H1 (cell line): ENCODE data around the gene CNOT6. TPM values are rescaled to one million over a fixed set of nuclear protein-coding genes. Genes with fewer than 3 reads are reported as not detected.

Experiments
- CTCF ChIA-PET: fragments of 300-600 bp; sonication (Branson Sonifier 250); formaldehyde crosslinking; loops from one replicate; lab custom pipeline; 2021; ENCODE audit not compliant: partially characterized antibody; lab: Charles Lee
- POLR2A ChIA-PET: fragments of 300-600 bp; sonication (Branson Sonifier 250); formaldehyde crosslinking; loops from one replicate; lab custom pipeline; 2021; ENCODE audit warnings: inconsistent platforms; ENCODE audit not compliant: partially characterized antibody; lab: Charles Lee
- DNase-seq, 2 experiments: peaks; one replicate each; pipeline versions ENCODE4 v3.0.0 to v3.0.0-alpha.2; 2010 to 2022; ENCODE audit warnings: low spot score in 2 of 2, low read depth in 1 of 2, mixed read lengths in 1 of 2
- FAIRE-seq: peaks from 2 replicates; lab custom pipeline; 2011; peaks lifted over from hg19 to GRCh38; lab: Jason Lieb, UNC
- H2AFZ ChIP-seq: 2 replicates; pipeline ENCODE4 v1.8.1; 2012; ENCODE audit warnings: low read length, inconsistent platforms
- H2AK5ac ChIP-seq: 2 replicates; pipeline ENCODE4 v1.6.1; 2013; ENCODE audit warnings: low read depth, low read length
- H2BK120ac ChIP-seq: replicated peaks from 2 replicates; pipeline ENCODE3; 2013; ENCODE audit warnings: low read depth, low read length, inconsistent platforms
- H2BK12ac ChIP-seq: 2 replicates; pipeline ENCODE4 v1.6.1; 2013; ENCODE audit warnings: low read depth, low read length
- H2BK15ac ChIP-seq: 2 replicates; pipeline ENCODE4 v1.6.1; 2013; ENCODE audit warnings: low read length
- H2BK20ac ChIP-seq: 2 replicates; pipeline ENCODE4 v1.6.1; 2013; ENCODE audit warnings: low read length
- H2BK5ac ChIP-seq: 2 replicates; pipeline ENCODE4 v1.6.1; 2013; ENCODE audit warnings: low read depth, low read length
- H3K14ac ChIP-seq: 2 replicates; pipeline ENCODE4 v1.6.1; 2013; ENCODE audit warnings: inconsistent platforms; ENCODE audit not compliant: insufficient read length
- H3K18ac ChIP-seq: 2 replicates; pipeline ENCODE4 v1.6.1; 2013; ENCODE audit warnings: low read length; ENCODE audit errors: extremely low read depth
- H3K23ac ChIP-seq: 2 replicates; pipeline ENCODE4 v1.6.1; 2013; ENCODE audit warnings: inconsistent platforms; ENCODE audit not compliant: insufficient read length
- H3K23me2 ChIP-seq: 2 replicates; pipeline ENCODE4 v1.6.1; 2013; ENCODE audit warnings: low read depth, low read length
- H3K27ac ChIP-seq: 2 replicates; pipeline ENCODE4 v1.6.1; 2011; ENCODE audit warnings: low read depth, low read length, inconsistent platforms
- H3K27me3 ChIP-seq, 4 experiments: replicated peaks in 1 of 4; 1 replicate in 1 of 4; 2 replicates in 3 of 4; pipeline versions ENCODE4 v1.6.1 to v1.8.1; 2011 to 2013; ENCODE audit warnings: low read length in 3 of 4, mild to moderate bottlenecking in 3 of 4, inconsistent platforms in 2 of 4, mixed read lengths in 2 of 4, moderate library complexity in 1 of 4; ENCODE audit not compliant: control insufficient read depth in 3 of 4, insufficient read depth in 3 of 4; ENCODE audit errors: extremely low read depth in 1 of 4
- H3K36me3 ChIP-seq, 4 experiments: 2 replicates each; pipeline versions ENCODE4 v1.6.1 to v1.8.1; 2011 to 2013; ENCODE audit warnings: mild to moderate bottlenecking in 4 of 4, low read length in 3 of 4, moderate library complexity in 2 of 4, control low read depth in 1 of 4, inconsistent platforms in 1 of 4; ENCODE audit not compliant: insufficient read depth in 4 of 4, control insufficient read depth in 2 of 4
- H3K4ac ChIP-seq: replicated peaks from 2 replicates; pipeline ENCODE3; 2013; ENCODE audit warnings: low read length, low read depth, mixed read lengths, inconsistent platforms; ENCODE audit not compliant: insufficient read length
- H3K4me1 ChIP-seq, 4 experiments: replicated peaks in 1 of 4; 1 replicate in 1 of 4; 2 replicates in 3 of 4; pipeline versions ENCODE4 v1.6.1 to v1.8.1; 2011 to 2013; ENCODE audit warnings: low read length in 3 of 4, inconsistent platforms in 2 of 4, mixed read lengths in 1 of 4; ENCODE audit not compliant: insufficient read depth in 4 of 4, control insufficient read depth in 3 of 4
- H3K4me2 ChIP-seq, 2 experiments: 2 replicates each; pipeline versions ENCODE4 v1.6.1 to v1.8.1; 2011 to 2013; ENCODE audit warnings: low read depth in 2 of 2, low read length in 2 of 2, control low read depth in 1 of 2, inconsistent platforms in 1 of 2, mild to moderate bottlenecking in 1 of 2; ENCODE audit not compliant: insufficient read depth in 1 of 2
- H3K4me3 ChIP-seq, 4 experiments: fragments of 200-600, 300-600 bp in 1 of 4; sonication (generic), shearing (Covaris generic), sonication (Bioruptor Twin) in 1 of 4; 2 replicates each; pipeline versions ENCODE4 v1.5.1 to v1.8.1; 2011 to 2016; ENCODE audit warnings: low read length in 4 of 4, low read depth in 3 of 4, control low read depth in 2 of 4, inconsistent platforms in 2 of 4, mild to moderate bottlenecking in 2 of 4, mixed read lengths in 1 of 4, moderate library complexity in 1 of 4; ENCODE audit not compliant: insufficient read depth in 2 of 4; ENCODE audit errors: extremely low read depth in 1 of 4
- H3K56ac ChIP-seq: replicated peaks from 2 replicates; pipeline ENCODE3; 2013; ENCODE audit warnings: low read depth, mild to moderate bottlenecking, mixed read lengths, low read length, inconsistent platforms; ENCODE audit not compliant: insufficient read length
- H3K79me1 ChIP-seq: 2 replicates; pipeline ENCODE4 v1.6.1; 2013; ENCODE audit warnings: low read depth, low read length, control low read depth
- H3K79me2 ChIP-seq, 2 experiments: 2 replicates each; pipeline versions ENCODE4 v1.6.1 to v1.8.1; 2012 to 2013; ENCODE audit warnings: low read length in 2 of 2, mild to moderate bottlenecking in 2 of 2, inconsistent platforms in 1 of 2; ENCODE audit not compliant: insufficient read depth in 2 of 2, control insufficient read depth in 1 of 2
- H3K9ac ChIP-seq, 4 experiments: replicated peaks in 1 of 4; 1 replicate in 1 of 4; 2 replicates in 3 of 4; pipeline versions ENCODE4 v1.6.1 to v1.8.1; 2011 to 2013; ENCODE audit warnings: low read depth in 3 of 4, low read length in 3 of 4, control low read depth in 2 of 4, mild to moderate bottlenecking in 2 of 4, moderate library complexity in 2 of 4, inconsistent platforms in 1 of 4; ENCODE audit errors: extremely low read depth in 1 of 4
- H3K9me3 ChIP-seq, 2 experiments: 2 replicates each; pipeline versions ENCODE4 v1.6.1 to v1.8.1; 2012 to 2013; ENCODE audit warnings: mild to moderate bottlenecking in 2 of 2, moderate library complexity in 2 of 2, control low read depth in 1 of 2, inconsistent platforms in 1 of 2, low read depth in 1 of 2, low read length in 1 of 2, mixed read lengths in 1 of 2; ENCODE audit not compliant: insufficient read depth in 2 of 2
- H4K20me1 ChIP-seq, 2 experiments: replicated peaks in 1 of 2; 2 replicates each; pipeline versions ENCODE3 to v1.8.1; 2011 to 2013; ENCODE audit warnings: inconsistent platforms in 2 of 2, low read length in 2 of 2, mild to moderate bottlenecking in 1 of 2; ENCODE audit not compliant: insufficient read depth in 2 of 2, control insufficient read depth in 1 of 2
- H4K5ac ChIP-seq: 2 replicates; pipeline ENCODE4 v1.6.1; 2013; ENCODE audit warnings: low read length, low read depth, mixed read lengths, inconsistent platforms; ENCODE audit not compliant: insufficient read length
- H4K8ac ChIP-seq: 2 replicates; pipeline ENCODE4 v1.8.0; 2013; ENCODE audit warnings: mild to moderate bottlenecking, moderate library complexity, low read length, inconsistent platforms; ENCODE audit not compliant: insufficient read depth; ENCODE audit errors: extremely low read depth
- H4K91ac ChIP-seq: replicated peaks from 2 replicates; pipeline ENCODE3; 2013; ENCODE audit warnings: low read length, mixed read lengths, inconsistent platforms; ENCODE audit not compliant: insufficient read length
- BACH1 ChIP-seq: IDR thresholded peaks from 2 replicates; pipeline ENCODE4 v1.6.1; 2012; ENCODE audit warnings: low read length, improper control_type of control experiment
- BRCA1 ChIP-seq: IDR thresholded peaks from 2 replicates; pipeline ENCODE4 v1.6.1; 2012; ENCODE audit warnings: low read depth, low read length, improper control_type of control experiment
- CEBPB ChIP-seq: IDR thresholded peaks from 2 replicates; pipeline ENCODE4 v1.6.1; 2012; ENCODE audit warnings: low read depth, low read length
- NANOG ChIP-seq: IDR thresholded peaks from 2 replicates; pipeline ENCODE4 v1.6.1; 2011; ENCODE audit warnings: low read length, low read depth, mild to moderate bottlenecking, inconsistent platforms; ENCODE audit not compliant: insufficient read depth, poor library complexity, severe bottlenecking
- NRF1 ChIP-seq: IDR thresholded peaks from 2 replicates; pipeline ENCODE4 v1.6.1; 2011; ENCODE audit warnings: mild to moderate bottlenecking, low read depth, low read length, improper control_type of control experiment
- POLR2AphosphoS5 ChIP-seq: IDR thresholded peaks from 2 replicates; pipeline ENCODE4 v1.6.1; 2011; ENCODE audit warnings: low read depth, low read length
- TBP ChIP-seq: IDR thresholded peaks from 2 replicates; pipeline ENCODE4 v1.6.1; 2011; ENCODE audit warnings: low read depth, low read length, improper control_type of control experiment
- WGBS, 2 experiments: shearing (Covaris generic) in 1 of 2; methylation state at CpG; one replicate each; pipeline versions ENCODE4 v1.1.6 to v1.1.7; 2013 to 2015; ENCODE audit warnings: low lambda C conversion rate in 2 of 2, mixed read lengths in 2 of 2, inconsistent platforms in 1 of 2, low coverage in 1 of 2, missing lambda C conversion rate in 1 of 2; ENCODE audit not compliant: insufficient replicate concordance in 2 of 2, insufficient coverage in 1 of 2, insufficient read length in 1 of 2; ENCODE audit errors: extremely low coverage in 1 of 2, missing lambda C conversion rate in 1 of 2; 5-methylcytosine and 5-hydroxymethylcytosine counted together
- polyA plus RNA-seq, 7 experiments: library from polyadenylated mRNA; depleted of rRNA in 3 of 7; stranded (reverse) in 5 of 7; unstranded in 2 of 7; fragments of >200 nt in 5 of 7; fragments of 200-250 nt in 2 of 7; gene quantifications; 1 replicate in 5 of 7; 2 replicates in 1 of 7; 4 replicates in 1 of 7; pipeline versions ENCODE4 v1.2.1 to v1.2.3, GENCODE V29; 2011 to 2013; ENCODE audit warnings: missing spikeins in 2 of 7, mixed read lengths in 2 of 7
- total RNA-seq: library from RNA; stranded (reverse); fragmentation: NEBNext Ultra II Directional; extraction: Animal tissue kit (Norgen Biotek cat#: 25700); gene quantifications from 2 replicates; pipeline ENCODE4 v1.2.1, GENCODE V29; 2021
- TF ChIP-seq, protein P1 (sequence below), 3 experiments: IDR thresholded peaks; 1 replicate in 2 of 3; 2 replicates in 1 of 3; pipeline versions ENCODE4 v1.5.1 to v1.6.1; 2011; ENCODE audit warnings: low read length in 3 of 3, mild to moderate bottlenecking in 3 of 3, inconsistent platforms in 2 of 3, low read depth in 1 of 3, moderate library complexity in 1 of 3; ENCODE audit not compliant: insufficient read depth in 1 of 3; ENCODE audit errors: control extremely low read depth in 1 of 3
- TF ChIP-seq, protein P2 (sequence below): IDR thresholded peaks from 2 replicates; pipeline ENCODE4 v1.6.1; 2011; ENCODE audit warnings: low read length, improper control_type of control experiment

CNOT6 gene
- total and polyA plus RNA-seq, 2 of the 8 experiments (the other 6 are each of a cell fraction or from before 2014, with no cell fraction given) = 10.7 to 45.4 TPM

DNA sequence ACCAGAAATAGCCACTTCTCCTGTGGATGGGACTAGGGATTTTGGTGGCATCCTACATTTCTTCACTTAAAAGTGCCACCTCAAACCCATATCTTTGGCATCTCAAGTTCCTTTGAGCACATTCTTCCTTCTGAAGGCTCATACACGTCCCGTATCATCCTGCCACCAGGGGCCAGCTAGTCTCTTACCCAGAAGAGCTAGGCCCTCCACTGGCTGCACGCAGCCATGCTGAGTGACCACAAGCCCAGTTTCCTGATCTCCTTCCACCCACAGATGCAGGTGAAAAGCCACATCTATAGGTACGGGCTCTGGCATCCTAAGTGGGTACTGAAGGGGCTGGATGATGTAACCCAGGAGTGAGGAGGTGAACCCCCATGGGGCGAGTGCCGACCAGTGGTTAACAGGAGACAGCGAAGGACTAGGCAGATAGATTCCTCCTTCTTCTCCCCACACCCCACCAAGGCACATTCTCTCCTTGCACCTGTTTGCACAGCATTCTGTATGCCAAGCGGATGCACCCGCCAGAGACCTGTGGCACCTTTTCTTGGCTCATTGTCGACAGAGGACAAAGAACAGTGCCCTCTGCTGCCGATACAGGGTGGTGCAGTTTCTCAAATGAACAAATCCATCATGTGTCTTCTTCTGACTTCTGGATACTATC is 111.5 kb downstream of the CNOT6 start:
- H3K9ac ChIP-seq = no peak overlapping the region
- TF ChIP-seq BACH1 = no peak
- TF ChIP-seq, protein P1, sequence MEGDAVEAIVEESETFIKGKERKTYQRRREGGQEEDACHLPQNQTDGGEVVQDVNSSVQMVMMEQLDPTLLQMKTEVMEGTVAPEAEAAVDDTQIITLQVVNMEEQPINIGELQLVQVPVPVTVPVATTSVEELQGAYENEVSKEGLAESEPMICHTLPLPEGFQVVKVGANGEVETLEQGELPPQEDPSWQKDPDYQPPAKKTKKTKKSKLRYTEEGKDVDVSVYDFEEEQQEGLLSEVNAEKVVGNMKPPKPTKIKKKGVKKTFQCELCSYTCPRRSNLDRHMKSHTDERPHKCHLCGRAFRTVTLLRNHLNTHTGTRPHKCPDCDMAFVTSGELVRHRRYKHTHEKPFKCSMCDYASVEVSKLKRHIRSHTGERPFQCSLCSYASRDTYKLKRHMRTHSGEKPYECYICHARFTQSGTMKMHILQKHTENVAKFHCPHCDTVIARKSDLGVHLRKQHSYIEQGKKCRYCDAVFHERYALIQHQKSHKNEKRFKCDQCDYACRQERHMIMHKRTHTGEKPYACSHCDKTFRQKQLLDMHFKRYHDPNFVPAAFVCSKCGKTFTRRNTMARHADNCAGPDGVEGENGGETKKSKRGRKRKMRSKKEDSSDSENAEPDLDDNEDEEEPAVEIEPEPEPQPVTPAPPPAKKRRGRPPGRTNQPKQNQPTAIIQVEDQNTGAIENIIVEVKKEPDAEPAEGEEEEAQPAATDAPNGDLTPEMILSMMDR (IDR thresholded peaks at IDR 0.05; ENCODE audit: control extremely low read depth in 1 of 3, insufficient read depth in 1 of 3, low read depth in 1 of 3, low read length in 3 of 3) = peak in 2 of 3 experiments; percentile 78 to 85; a peak in 3 of 4 replicates
- no peak for TF ChIP-seq TBP
- no peak for TF ChIP-seq NANOG
- TF ChIP-seq NRF1 = no peak
- no peak for TF ChIP-seq BRCA1
- TF ChIP-seq POLR2AphosphoS5 = no peak
- TF ChIP-seq, protein P2, sequence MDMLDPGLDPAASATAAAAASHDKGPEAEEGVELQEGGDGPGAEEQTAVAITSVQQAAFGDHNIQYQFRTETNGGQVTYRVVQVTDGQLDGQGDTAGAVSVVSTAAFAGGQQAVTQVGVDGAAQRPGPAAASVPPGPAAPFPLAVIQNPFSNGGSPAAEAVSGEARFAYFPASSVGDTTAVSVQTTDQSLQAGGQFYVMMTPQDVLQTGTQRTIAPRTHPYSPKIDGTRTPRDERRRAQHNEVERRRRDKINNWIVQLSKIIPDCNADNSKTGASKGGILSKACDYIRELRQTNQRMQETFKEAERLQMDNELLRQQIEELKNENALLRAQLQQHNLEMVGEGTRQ = no peak
- TF ChIP-seq CEBPB = no peak

More for the DNA sequence above, 111.5 kb downstream of the CNOT6 start:
- Histone ChIP-seq H4K8ac (no peak overlapping the region; the same call in 1 of the 2 replicates), H2BK120ac (no peak overlapping the region), H4K20me1 (no peaks in the 10 kb centered on the region), H3K27me3 (no peaks in the 10 kb centered on the region), H2AK5ac (no peak overlapping the region), H2BK12ac (no peak overlapping the region), H3K4me1 (no peaks in the 10 kb centered on the region; a peak in 2 of 7 replicates), H3K18ac (no peak overlapping the region), H3K14ac (no peak overlapping the region), H2BK20ac (no peak overlapping the region), H4K91ac (no peak overlapping the region), H2BK5ac (no peak overlapping the region), H3K27ac (no peak overlapping the region), H3K36me3 (no peaks in the 10 kb centered on the region), H3K23me2 (no peaks in the 10 kb centered on the region), H3K79me2 (no peaks in the 10 kb centered on the region), H3K4ac (no peak overlapping the region), H4K5ac (no peak overlapping the region), H3K79me1 (no peaks in the 10 kb centered on the region), H3K56ac (no peak overlapping the region), H3K4me3 (no peak overlapping the region), H2BK15ac (no peak overlapping the region; the same call in 1 of the 2 replicates), H3K23ac (no peak overlapping the region), H3K9me3 (no peaks in the 10 kb centered on the region), H2AFZ (no peak overlapping the region), H3K4me2 (no peak overlapping the region)
- CTCF ChIA-PET = interaction anchor here (0.6 to 7.4 kb wide), 36 partner anchors 8 to 553 kb away, joined by 3 to 52 read pairs (median 4); no protein-coding TSS in a partner anchor
- FAIRE-seq (peak; percentile 78), DNase-seq (peak; percentile 29 to 86)
- WGBS, 2 experiments = 71% methylated on average over 11 of the region's 11 CpGs; no CpG with 5 or more reads in 1 of the 2 experiments
- POLR2A ChIA-PET = interaction anchor here (0.6 to 1.4 kb wide), 2 partner anchors 14 to 27 kb away, joined by 3 read pairs; no protein-coding TSS in a partner anchor
